Pulmonary artery endothelial cell (primary cell): ENCODE results near the gene KCTD21. TPM values are rescaled to one million over a fixed set of nuclear protein-coding genes. Genes with fewer than 3 reads are reported as not detected.
"Not testable (repeated sequence)": the region's sequence is repeated elsewhere in the genome, so short reads cannot be mapped to it uniquely, and the experiment has no call there.

Experiments used
- DNase-seq: peaks from one replicate; pipeline ENCODE4 v3.0.0-alpha.2; 2011; ENCODE audit warnings: low read depth, low spot score
- total RNA-seq: library from RNA; depleted of rRNA; stranded (reverse); fragments of >200 nt; gene quantifications from 2 replicates; pipeline ENCODE4 v1.2.3, GENCODE V29; 2014

KCTD21 gene
- total RNA-seq, 1 donor from 2014 or later = 4.4 TPM

DNA sequence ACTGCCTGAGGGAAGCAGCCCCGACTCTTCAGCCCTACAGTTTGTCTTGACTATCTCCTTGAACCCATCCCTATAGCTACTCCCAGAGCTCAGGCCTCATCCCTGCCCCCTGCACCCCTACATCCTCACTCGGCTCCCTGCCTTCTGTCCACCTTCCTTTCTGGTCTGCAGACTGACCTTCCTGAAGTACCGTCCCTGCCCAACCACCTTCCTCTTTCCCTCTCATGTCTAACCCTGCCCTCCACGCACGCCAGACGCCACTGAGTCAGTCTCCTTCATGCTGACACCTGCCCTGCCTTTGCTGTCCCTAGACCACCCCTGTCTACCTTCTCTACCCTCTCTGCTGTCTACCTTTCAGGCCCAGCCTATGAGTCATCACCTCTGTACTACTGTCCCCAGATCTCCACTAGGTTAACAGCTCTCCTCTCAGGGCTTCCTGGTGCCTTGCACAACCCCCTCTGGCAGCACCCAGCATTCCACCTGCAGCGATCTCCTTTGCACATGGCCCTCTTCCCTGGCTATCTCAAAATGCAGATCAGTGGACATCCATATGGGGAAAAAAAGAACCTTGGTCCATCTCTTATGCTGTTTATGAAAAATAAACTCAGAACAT, 8.9 kb downstream of the KCTD21 start:
- DNase-seq = no peak

DNA sequence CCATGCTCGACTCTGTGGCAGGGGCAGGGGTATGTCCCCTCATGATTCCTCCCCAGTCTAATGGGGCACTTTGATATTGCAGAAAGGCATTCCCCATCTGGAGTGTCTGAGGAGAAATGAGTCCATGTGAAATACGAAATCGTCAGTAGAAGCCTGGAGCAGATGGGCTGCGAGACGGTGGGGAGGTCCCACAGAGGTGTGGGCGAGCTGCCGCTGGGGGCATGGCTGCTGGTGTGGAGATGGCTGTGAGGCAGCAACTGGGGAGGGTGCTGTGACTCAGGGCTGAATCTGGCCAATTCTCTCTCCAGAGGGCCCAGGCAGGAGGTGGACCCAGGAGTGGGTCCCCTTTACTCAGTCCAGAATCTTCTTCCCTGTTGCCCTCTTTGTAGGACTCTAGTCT, 11.2 kb downstream of the KCTD21 start:
- DNase-seq = no peak

DNA sequence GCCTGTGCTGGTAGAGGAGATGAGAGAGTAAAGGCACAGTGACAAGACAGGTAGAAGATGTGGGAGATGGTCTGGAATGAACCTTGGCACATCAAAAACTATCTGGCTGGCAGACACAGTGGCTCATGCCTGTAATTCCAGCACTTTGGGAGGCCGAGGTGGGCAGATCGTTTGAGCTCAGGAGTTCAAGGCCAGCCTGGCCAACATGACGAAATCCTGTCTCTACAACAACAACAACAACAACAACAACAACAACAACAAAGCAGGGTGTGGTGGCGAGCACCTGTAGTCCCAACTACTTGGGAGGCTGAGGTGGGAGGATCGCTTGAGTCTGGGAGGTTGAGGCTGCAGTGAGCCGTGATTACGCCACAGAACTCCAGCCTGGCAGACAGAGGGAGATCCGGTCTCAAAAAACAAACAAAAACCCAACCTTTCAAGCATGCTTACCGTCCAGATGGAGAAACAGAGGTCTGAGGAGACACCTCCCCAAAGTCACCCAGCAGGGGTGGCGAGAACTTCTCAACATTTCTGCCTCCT, 11.8 kb downstream of the KCTD21 start:
- DNase-seq = no peak

GRCh38 chr11:78175862-78176261, 12.6 kb downstream of the KCTD21 start:
- not testable (repeated sequence) for DNase-seq

GRCh38 chr11:78171951-78172350, 16.5 kb downstream of the KCTD21 start:
- DNase-seq = no peak

DNA sequence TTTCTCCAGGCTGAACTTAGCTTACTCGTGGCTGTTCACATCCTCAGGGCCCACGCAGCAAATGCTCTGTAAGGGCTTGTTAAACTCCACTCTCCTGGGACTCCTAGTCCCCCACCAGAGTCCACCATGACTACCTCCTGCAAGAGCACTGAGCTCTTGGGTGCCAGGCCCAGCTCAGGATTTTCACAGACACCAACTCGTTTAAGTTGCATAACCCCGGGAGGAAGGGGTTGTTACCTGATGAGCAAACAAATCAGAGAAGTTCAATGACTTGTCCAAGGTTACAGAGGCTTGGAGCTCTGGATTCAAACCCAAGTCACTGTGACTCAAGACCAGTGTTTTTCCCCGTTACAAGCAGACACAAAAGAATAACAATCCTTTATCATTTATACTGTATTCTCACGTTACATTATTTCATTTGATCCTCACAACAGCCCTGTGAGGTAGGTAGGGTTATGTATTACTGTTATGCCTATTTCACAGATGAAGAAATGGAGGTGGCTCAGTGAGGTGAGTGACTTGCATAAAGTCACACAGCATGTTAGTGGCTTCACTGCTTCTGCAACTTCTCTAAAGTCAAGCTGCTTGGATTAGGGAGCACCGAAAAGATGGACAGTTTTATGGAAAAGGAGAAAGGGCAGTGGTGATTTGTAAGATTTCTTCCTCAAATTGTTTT, 17.4 kb downstream of the KCTD21 start:
- no peak for DNase-seq

DNA sequence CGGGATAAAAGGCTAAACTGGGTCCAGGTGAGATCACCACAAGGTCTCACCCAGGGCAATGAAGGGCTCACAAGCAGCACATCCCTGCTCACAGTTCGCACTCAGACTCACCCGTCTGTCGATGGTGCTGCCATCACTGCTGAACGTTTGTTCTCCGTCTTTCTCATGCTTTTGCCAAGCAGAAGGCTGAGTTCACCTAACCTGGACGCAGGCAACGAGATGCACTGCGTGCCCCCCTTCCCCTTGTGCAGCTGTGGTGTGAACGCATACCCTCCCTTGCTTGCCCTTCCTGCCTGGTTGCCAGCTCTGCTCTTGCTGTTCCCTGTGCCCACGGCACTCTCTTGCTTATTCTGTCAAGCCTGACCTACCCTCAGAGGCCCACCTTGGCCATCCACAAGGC, 18.0 kb downstream of the KCTD21 start:
- no peak for DNase-seq

GRCh38 chr11:78168539-78169477, 19.6 kb downstream of the KCTD21 start:
- no peak for DNase-seq

GRCh38 chr11:78166855-78167469, 21.5 kb downstream of the KCTD21 start:
- DNase-seq = no peak

- no peak for DNase-seq
Observed at GRCh38 chr11:78164471-78164870, 24.0 kb downstream of the KCTD21 start.

DNA sequence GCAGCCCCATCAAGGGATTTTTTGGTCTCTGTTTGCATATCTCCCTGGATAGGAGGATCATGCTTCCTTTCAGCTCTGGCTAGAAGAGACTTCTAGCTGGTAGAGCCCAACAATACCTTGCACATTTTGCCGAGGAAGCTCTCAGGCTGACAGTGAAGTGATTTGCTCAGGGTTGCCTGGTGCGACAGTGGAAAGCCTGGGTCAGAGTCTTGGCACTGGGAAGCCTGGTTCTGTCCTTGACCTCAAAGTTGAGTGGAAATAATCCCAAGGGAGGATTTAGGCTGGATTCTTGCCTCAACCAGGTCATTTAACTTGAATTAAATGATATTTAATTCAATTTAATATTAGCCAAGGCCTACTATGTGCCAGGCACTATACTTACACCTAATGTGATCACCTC, 24.6 kb downstream of the KCTD21 start:
- no peak for DNase-seq

DNA sequence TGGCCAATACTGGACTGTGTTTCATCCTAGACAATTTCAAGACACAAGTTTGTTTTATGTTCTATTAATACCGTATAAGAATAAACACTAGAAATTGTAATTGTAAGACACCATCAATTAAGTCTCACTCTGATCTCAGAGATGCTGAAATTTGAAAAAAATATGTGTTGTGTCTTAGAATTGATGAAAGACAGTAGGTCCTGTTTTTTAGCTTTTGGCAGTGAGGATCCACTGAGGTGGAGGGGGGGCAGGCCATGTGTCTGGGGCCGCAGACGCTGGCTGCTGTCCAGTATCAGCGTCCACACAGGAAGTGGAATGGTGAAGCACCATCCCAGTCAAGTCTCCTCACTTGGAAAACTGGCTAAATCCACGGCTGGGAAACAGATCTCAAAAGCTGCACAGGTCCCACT, 26.5 kb downstream of the KCTD21 start:
- DNase-seq = no peak

DNA sequence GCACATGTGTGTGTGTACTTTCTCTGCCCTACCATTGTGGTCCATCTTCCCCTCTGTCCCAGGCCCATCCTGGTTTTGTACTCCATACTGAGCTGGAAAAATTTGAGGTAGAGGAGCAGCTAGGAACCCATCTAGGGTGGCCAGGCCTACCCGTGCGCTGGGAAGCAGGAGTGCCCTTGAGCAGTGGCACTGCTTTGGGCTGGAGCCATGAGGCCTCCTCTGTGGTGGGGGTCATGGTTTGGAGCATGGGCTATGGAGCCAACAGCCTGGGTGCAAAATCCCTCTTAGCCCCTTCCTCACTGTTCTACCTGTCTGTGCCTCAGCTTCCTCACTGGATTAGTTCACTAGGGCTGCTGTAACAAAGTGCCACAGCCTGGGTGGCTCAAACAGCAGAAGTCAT, 27.1 kb downstream of the KCTD21 start:
- DNase-seq = no peak

- DNase-seq = no peak
Observed at GRCh38 chr11:78160557-78160956, 27.9 kb downstream of the KCTD21 start.

GRCh38 chr11:78158987-78159652, 29.3 kb downstream of the KCTD21 start:
- DNase-seq = no peak

DNA sequence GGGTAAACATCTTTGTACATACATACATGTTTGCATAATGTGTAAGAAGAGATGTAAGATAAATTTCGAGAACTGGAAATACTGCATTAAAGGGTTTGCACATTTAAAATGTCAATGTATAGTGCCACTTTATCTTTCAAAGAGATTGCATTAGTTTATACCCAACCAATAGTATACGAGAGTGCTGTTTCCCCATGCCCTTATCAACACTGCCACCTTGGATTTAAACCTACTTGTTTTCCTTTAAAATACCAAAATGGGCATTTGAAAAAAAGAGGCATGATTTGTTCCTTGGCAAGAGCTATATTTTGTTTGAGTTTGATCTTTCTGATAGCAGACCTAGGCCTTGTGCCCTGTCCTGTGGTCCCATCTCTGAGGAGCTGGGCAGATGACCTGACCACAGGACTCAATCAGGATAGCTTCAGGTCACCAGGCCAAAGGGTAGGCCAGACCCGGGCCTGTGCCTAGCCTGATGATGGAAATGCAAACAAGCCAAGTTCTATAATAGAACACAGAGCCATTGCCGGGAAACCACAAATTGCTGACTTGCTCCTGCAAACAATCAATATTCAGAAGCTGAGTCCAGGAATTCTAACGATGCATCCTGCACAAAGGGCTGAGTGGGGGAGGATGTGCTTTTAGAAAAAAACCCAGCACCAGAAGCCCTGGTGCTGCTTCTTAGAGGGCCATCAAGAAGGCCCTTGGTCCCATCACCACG, 32.1 kb downstream of the KCTD21 start:
- DNase-seq = no peak

GRCh38 chr11:78151804-78152203, 36.6 kb downstream of the KCTD21 start:
- DNase-seq = no peak

DNA sequence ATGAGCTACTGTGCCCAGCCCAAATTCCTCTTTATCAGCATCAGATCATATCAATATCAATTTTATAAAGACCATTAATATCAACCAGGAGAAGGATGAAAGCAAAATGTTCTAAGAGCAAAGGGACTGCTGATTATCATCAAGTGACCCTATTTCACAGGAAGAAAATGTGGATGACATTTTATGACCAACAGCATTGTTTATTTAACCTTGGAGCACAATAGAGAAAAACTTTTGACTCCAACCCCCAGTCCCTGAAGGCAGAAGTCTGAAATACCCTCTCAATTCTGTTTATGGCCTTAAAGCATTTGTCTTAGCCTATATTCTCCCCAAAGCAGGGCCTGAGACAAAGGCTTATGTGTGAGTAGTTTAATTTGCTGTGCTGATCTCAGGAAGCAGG, 37.7 kb downstream of the KCTD21 start:
- no peak for DNase-seq

DNA sequence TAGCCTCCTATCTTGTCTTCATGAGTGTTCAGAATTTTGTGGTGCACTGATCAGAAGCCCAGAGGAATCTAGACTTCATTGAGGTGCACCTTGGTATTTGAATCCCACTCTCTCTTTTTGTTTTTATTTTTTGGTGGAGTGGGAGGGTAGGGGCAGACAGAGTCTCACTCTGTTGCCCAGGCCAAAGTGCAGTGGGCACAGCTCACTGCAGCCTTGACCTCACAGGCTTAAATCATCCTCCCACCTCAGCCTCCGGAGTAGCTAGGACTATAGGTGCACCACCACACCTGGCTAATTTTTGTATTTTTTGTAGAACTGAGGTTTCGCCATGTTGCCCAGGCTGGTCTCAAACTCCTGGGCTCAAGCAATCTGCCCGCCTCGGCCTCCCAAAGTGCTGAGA, 38.1 kb downstream of the KCTD21 start:
- no peak for DNase-seq

DNA sequence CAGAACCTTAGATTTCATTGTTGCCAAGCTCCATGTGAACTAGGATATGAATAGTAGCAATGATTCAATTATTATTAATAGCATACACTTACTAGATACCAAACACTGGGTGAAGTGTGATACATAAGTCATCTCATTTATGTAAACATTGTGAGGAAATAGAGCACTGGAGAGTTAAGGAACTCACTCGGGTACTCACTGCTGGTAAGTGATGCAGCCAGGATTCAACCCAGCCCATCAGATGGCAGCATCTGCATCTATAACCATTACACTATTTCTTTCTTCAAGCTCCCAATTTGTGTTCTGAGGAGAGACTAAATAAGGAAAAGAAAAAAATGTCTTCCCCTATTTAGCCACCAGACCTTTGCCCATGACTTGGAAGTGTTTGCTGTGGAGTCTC, 38.8 kb downstream of the KCTD21 start:
- DNase-seq = no peak
